Measurements from ENCODE around the gene CNTN4.

GRCh38 chr3:2802429-2802828 lies 703.8 kb downstream of the CNTN4 start:
- no peak for TF ChIP-seq POLR2A (IDR thresholded peaks at IDR 0.05)
- TF ChIP-seq, protein P1, sequence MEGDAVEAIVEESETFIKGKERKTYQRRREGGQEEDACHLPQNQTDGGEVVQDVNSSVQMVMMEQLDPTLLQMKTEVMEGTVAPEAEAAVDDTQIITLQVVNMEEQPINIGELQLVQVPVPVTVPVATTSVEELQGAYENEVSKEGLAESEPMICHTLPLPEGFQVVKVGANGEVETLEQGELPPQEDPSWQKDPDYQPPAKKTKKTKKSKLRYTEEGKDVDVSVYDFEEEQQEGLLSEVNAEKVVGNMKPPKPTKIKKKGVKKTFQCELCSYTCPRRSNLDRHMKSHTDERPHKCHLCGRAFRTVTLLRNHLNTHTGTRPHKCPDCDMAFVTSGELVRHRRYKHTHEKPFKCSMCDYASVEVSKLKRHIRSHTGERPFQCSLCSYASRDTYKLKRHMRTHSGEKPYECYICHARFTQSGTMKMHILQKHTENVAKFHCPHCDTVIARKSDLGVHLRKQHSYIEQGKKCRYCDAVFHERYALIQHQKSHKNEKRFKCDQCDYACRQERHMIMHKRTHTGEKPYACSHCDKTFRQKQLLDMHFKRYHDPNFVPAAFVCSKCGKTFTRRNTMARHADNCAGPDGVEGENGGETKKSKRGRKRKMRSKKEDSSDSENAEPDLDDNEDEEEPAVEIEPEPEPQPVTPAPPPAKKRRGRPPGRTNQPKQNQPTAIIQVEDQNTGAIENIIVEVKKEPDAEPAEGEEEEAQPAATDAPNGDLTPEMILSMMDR (IDR thresholded peaks at IDR 0.05), result no peak
